Endodermal cell (in vitro differentiated cells): ENCODE data around the gene STK11. TPM values are rescaled to one million over a fixed set of nuclear protein-coding genes. Genes with fewer than 3 reads are reported as not detected.

Experiments used
- DNase-seq: peaks from one replicate; pipeline ENCODE4 v3.0.0-alpha.2; 2017
- H3K27ac ChIP-seq: 2 replicates; pipeline ENCODE4 v1.5.1; 2013; ENCODE audit warnings: mild to moderate bottlenecking, low read depth, low read length, moderate library complexity
- H3K27me3 ChIP-seq: 2 replicates; pipeline ENCODE4 v1.6.1; 2013; ENCODE audit warnings: mild to moderate bottlenecking, low read length, moderate library complexity; ENCODE audit not compliant: insufficient read depth, control insufficient read depth, poor library complexity, severe bottlenecking
- H3K36me3 ChIP-seq: 2 replicates; pipeline ENCODE4 v1.7.0; 2013; ENCODE audit warnings: mild to moderate bottlenecking, low read length, moderate library complexity; ENCODE audit not compliant: control insufficient read depth, insufficient read depth
- H3K4me1 ChIP-seq: one replicate; pipeline ENCODE4 v1.7.0; 2013; ENCODE audit warnings: low read length; ENCODE audit not compliant: control insufficient read depth, insufficient read depth
- H3K4me3 ChIP-seq: 2 replicates; pipeline ENCODE4 v1.5.1; 2013; ENCODE audit warnings: mild to moderate bottlenecking, low read length, moderate library complexity
- H3K9ac ChIP-seq: 2 replicates; pipeline ENCODE4 v1.6.1; 2013; ENCODE audit warnings: mild to moderate bottlenecking, low read length, moderate library complexity; ENCODE audit not compliant: poor library complexity, severe bottlenecking; ENCODE audit errors: extremely low read depth
- H3K9me3 ChIP-seq: 2 replicates; pipeline ENCODE4 v1.6.1; 2013; ENCODE audit warnings: mild to moderate bottlenecking, low read length, moderate library complexity; ENCODE audit not compliant: control insufficient read depth
- H3K27ac Mint-ChIP-seq: 2 replicates; pipeline ENCODE4 v1.8.0; 2020; ENCODE audit warnings: mixed read lengths
- H3K27me3 Mint-ChIP-seq: 2 replicates; pipeline ENCODE4 v1.8.0; 2021; ENCODE audit warnings: mild to moderate bottlenecking, mixed read lengths; ENCODE audit not compliant: insufficient read depth
- H3K36me3 Mint-ChIP-seq: 2 replicates; pipeline ENCODE4 v1.8.0; 2020; ENCODE audit warnings: low read depth, mixed read lengths
- H3K4me1 Mint-ChIP-seq: 2 replicates; pipeline ENCODE4 v1.8.0; 2020; ENCODE audit warnings: mixed read lengths
- H3K4me3 Mint-ChIP-seq: 2 replicates; pipeline ENCODE4 v1.8.0; 2020; ENCODE audit warnings: mild to moderate bottlenecking, moderate library complexity, mixed read lengths
- H3K9me3 Mint-ChIP-seq: 2 replicates; pipeline ENCODE4 v1.8.0; 2020; ENCODE audit warnings: mild to moderate bottlenecking, mixed read lengths
- WGBS, 2 experiments: methylation state at CpG; one replicate each; pipeline versions ENCODE4 v1.1.5 to v1.1.7; 2013; ENCODE audit warnings: missing lambda C conversion rate in 2 of 2, mixed read lengths in 1 of 2; ENCODE audit not compliant: insufficient coverage in 1 of 2, insufficient read length in 1 of 2; 5-methylcytosine and 5-hydroxymethylcytosine counted together
- total RNA-seq, 2 donors: library from RNA; stranded (reverse); fragmentation: NEBNext Ultra II Directional in 1 of 2; extraction: Animal tissue kit (Norgen Biotek cat#: 25700) in 1 of 2; gene quantifications; 2 replicates in 1 of 2; 3 replicates in 1 of 2; pipeline ENCODE4 v1.2.1, GENCODE V29; 2021
- TF ChIP-seq, protein P1 (sequence below): fragments of 200-600 bp; sonication (generic); conservative IDR thresholded peaks from 2 replicates; pipeline ENCODE4 v1.5.0; 2021; ENCODE audit warnings: antibody characterized with exemption, mild to moderate bottlenecking

STK11 gene
- total RNA-seq, 2 donors from 2014 or later, result 78.8 to 81.4 TPM

DNA sequence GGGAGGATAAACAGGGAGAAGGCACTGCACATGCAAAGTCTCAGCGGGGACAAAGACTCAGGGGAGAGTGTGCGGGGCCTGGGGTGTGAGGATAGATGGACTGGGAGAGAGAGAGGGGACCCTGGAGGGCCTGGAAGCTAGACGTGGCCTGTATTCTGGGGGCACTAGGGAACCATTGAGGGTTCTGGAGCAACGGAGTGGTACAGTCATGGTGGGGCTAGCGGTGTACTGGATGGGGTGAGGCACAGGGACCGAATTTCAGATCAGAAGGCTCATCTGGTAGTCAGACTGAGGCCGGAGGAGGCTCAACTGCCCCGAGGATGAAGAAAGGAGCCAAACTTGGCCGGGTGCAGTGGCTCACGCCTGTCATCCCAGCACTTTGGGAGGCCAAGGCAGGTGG lies 23.5 kb upstream of the STK11 start:
- no peak overlapping the region for H3K27ac ChIP-seq
- TF ChIP-seq, protein P1, sequence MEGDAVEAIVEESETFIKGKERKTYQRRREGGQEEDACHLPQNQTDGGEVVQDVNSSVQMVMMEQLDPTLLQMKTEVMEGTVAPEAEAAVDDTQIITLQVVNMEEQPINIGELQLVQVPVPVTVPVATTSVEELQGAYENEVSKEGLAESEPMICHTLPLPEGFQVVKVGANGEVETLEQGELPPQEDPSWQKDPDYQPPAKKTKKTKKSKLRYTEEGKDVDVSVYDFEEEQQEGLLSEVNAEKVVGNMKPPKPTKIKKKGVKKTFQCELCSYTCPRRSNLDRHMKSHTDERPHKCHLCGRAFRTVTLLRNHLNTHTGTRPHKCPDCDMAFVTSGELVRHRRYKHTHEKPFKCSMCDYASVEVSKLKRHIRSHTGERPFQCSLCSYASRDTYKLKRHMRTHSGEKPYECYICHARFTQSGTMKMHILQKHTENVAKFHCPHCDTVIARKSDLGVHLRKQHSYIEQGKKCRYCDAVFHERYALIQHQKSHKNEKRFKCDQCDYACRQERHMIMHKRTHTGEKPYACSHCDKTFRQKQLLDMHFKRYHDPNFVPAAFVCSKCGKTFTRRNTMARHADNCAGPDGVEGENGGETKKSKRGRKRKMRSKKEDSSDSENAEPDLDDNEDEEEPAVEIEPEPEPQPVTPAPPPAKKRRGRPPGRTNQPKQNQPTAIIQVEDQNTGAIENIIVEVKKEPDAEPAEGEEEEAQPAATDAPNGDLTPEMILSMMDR, result no peak
- H3K4me3 ChIP-seq, result no peak overlapping the region
- peaks cover 3% of the 10 kb centered on the region for H3K4me1 Mint-ChIP-seq
- H3K27ac Mint-ChIP-seq, result no peak overlapping the region
- H3K36me3 Mint-ChIP-seq, result no peaks in the 10 kb centered on the region
- WGBS, 2 experiments, result 93 to 95% methylated on average over 8 to 10 of the region's 10 CpGs
- no peaks in the 10 kb centered on the region for H3K27me3 Mint-ChIP-seq
- no peaks in the 10 kb centered on the region for H3K27me3 ChIP-seq
- peak; percentile 36 for DNase-seq
- H3K4me1 ChIP-seq, result no peaks in the 10 kb centered on the region
- no peak overlapping the region for H3K9ac ChIP-seq
- H3K4me3 Mint-ChIP-seq, result no peak overlapping the region
- H3K36me3 ChIP-seq, result no peaks in the 10 kb centered on the region
- no peaks in the 10 kb centered on the region for H3K9me3 ChIP-seq
- H3K9me3 Mint-ChIP-seq, result no peaks in the 10 kb centered on the region

DNA sequence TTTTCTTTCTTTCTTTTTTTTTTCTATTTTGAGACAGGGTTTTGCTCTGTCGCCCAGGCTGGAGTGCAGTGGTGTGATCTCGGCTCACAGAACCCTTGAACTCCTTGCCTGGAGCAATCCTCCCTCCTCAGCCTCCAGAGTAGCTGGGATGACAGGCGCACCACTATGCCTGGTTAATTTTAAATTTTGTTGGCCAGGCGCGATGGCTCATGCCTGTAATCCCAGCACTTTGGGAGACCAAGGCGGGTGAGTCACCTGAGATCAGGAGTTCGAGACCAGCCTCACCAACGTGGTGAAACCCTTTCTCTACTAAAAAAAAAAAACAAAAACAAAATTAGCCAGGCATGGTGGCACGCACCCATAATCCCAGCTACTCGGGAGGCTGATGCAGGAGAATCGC lies 22.9 kb upstream of the STK11 start:
- Histone ChIP-seq H3K27ac (no peak overlapping the region), H3K4me1 (no peaks in the 10 kb centered on the region), H3K4me3 (no peak overlapping the region), H3K9ac (no peak overlapping the region), H3K27me3 (no peaks in the 10 kb centered on the region), H3K9me3 (no peaks in the 10 kb centered on the region), H3K36me3 (no peaks in the 10 kb centered on the region)
- peaks cover 3% of the 10 kb centered on the region for H3K4me1 Mint-ChIP-seq
- H3K36me3 Mint-ChIP-seq, result no peaks in the 10 kb centered on the region
- no peak overlapping the region for H3K4me3 Mint-ChIP-seq
- H3K9me3 Mint-ChIP-seq, result no peaks in the 10 kb centered on the region
- 96% methylated on average over 4 to 10 of the region's 11 CpGs for WGBS, 2 experiments
- TF ChIP-seq, protein P1, result no peak
- no peak for DNase-seq
- H3K27me3 Mint-ChIP-seq, result no peaks in the 10 kb centered on the region
- H3K27ac Mint-ChIP-seq, result no peak overlapping the region

DNA sequence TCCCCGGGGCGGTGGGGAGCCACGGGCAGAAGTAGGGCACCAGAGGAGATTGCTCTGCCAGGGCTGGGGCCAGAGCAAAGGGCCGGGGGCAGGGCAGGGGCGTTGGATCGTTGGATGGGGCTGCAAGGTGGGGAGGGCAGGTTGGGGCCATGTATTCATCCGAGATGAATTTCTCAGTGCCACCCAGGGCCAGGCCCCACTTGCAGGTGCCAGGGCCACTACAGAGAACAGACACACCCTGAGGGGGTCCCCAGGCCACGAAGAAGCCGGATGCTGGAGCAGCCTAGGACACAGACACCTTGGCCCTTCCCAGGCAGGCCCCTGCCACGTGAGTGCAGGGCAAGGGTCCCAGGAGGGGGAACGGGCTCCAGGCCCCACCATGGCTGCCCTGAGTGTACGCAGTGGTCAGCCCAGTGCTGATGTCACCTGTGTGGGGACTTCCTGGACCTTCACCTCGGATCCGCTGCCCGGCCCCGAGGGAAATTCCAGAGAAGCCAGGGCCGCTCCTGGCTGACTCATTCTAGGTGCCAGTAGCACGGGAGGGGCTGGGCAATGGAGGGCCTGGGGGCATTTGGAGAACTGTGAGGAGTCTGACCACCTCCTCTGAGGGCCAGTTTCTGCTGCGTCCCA lies 21.9 kb upstream of the STK11 start:
- no peak overlapping the region for H3K27ac ChIP-seq
- Mint-ChIP-seq H3K4me3 (no peak overlapping the region), H3K9me3 (no peaks in the 10 kb centered on the region), H3K36me3 (no peaks in the 10 kb centered on the region), H3K27me3 (no peaks in the 10 kb centered on the region), H3K27ac (no peak overlapping the region), H3K4me1 (peaks cover 3% of the 10 kb centered on the region)
- 88 to 92% methylated on average over 14 to 19 of the region's 19 CpGs for WGBS, 2 experiments
- no peaks in the 10 kb centered on the region for H3K27me3 ChIP-seq
- no peaks in the 10 kb centered on the region for H3K4me1 ChIP-seq
- H3K36me3 ChIP-seq, result no peaks in the 10 kb centered on the region
- H3K9me3 ChIP-seq, result no peaks in the 10 kb centered on the region
- H3K4me3 ChIP-seq, result no peak overlapping the region
- TF ChIP-seq, protein P1, result no peak
- peak; percentile 73 for DNase-seq
- no peak overlapping the region for H3K9ac ChIP-seq
